Common myeloid progenitor, CD34-positive (primary cell): ENCODE results near the gene IFT88.

Experiments used
- CTCF ChIA-PET: fragments of 350-600 bp; sonication (Branson Sonifier 250); formaldehyde crosslinking; loops from one replicate; lab custom pipeline; 2021; ENCODE audit warnings: antibody characterized with exemption; lab: Charles Lee
- POLR2A ChIA-PET: fragments of 350-600 bp; sonication (Branson Sonifier 250); formaldehyde crosslinking; loops from one replicate; lab custom pipeline; 2021; ENCODE audit warnings: antibody characterized with exemption; lab: Charles Lee
- DNase-seq, 3 donors: peaks; one replicate each; pipeline versions ENCODE4 v3.0.0 to v3.0.0-alpha.2; 2013
- H3K27ac ChIP-seq, 2 experiments: 1 replicate in 1 of 2; 2 replicates in 1 of 2; pipeline ENCODE4 v1.7.0; 2013; ENCODE audit warnings: inconsistent platforms in 2 of 2, low read length in 2 of 2, mild to moderate bottlenecking in 2 of 2, low read depth in 1 of 2, moderate library complexity in 1 of 2; ENCODE audit not compliant: severe bottlenecking in 2 of 2, insufficient read depth in 1 of 2, poor library complexity in 1 of 2
- H3K27me3 ChIP-seq, 5 experiments: replicated peaks in 2 of 5; 1 replicate in 3 of 5; 2 replicates in 2 of 5; pipeline versions ENCODE4 v1.6.1 to v1.7.0; 2013; ENCODE audit warnings: low read length in 4 of 5, mild to moderate bottlenecking in 2 of 5, moderate library complexity in 2 of 5, inconsistent platforms in 1 of 5; ENCODE audit not compliant: insufficient read depth in 5 of 5, control insufficient read depth in 4 of 5
- H3K36me3 ChIP-seq, 4 experiments: 1 replicate in 2 of 4; 2 replicates in 2 of 4; pipeline versions ENCODE4 v1.6.1 to v1.7.0; 2013; ENCODE audit warnings: low read length in 3 of 4, control low read depth in 1 of 4, mild to moderate bottlenecking in 1 of 4; ENCODE audit not compliant: control insufficient read depth in 4 of 4, insufficient read depth in 4 of 4
- H3K4me1 ChIP-seq, 4 experiments: 1 replicate in 3 of 4; 2 replicates in 1 of 4; pipeline versions ENCODE4 v1.6.1 to v1.7.1; 2013; ENCODE audit warnings: low read length in 3 of 4, mild to moderate bottlenecking in 3 of 4, control low read depth in 1 of 4, inconsistent platforms in 1 of 4, moderate library complexity in 1 of 4; ENCODE audit not compliant: control insufficient read depth in 4 of 4, insufficient read depth in 4 of 4; ENCODE audit errors: control extremely low read depth in 1 of 4
- H3K4me3 ChIP-seq, 7 experiments: 1 replicate in 4 of 7; 2 replicates in 3 of 7; pipeline versions ENCODE4 v1.5.1 to v1.7.0; 2013; ENCODE audit warnings: mild to moderate bottlenecking in 7 of 7, low read length in 6 of 7, moderate library complexity in 6 of 7, inconsistent platforms in 2 of 7, low read depth in 2 of 7, control low read depth in 1 of 7; ENCODE audit not compliant: insufficient read depth in 4 of 7, control insufficient read depth in 1 of 7; ENCODE audit errors: extremely low read depth in 1 of 7
- H3K9me3 ChIP-seq, 5 experiments: 1 replicate in 4 of 5; 2 replicates in 1 of 5; pipeline versions ENCODE4 v1.6.1 to v1.7.1; 2013; ENCODE audit warnings: low read length in 4 of 5, mild to moderate bottlenecking in 2 of 5, inconsistent platforms in 1 of 5, low read depth in 1 of 5, moderate library complexity in 1 of 5; ENCODE audit not compliant: control insufficient read depth in 4 of 5, insufficient read depth in 2 of 5; ENCODE audit errors: control extremely low read depth in 1 of 5
- WGBS: methylation state at CpG from one replicate; pipeline ENCODE4 v1.1.5; 2013; ENCODE audit not compliant: insufficient coverage; 5-methylcytosine and 5-hydroxymethylcytosine counted together

IFT88 gene

GRCh38 chr13:20721058-20721453, 154.1 kb downstream of the IFT88 start:
- Histone ChIP-seq H3K36me3 (no peaks in the 10 kb centered on the region), H3K4me3 (peak overlapping the region in 3 of 7 experiments; percentile 72 to 79 (median 73)), H3K4me1 (peaks cover 0 to 13% (median 7%) of the 10 kb centered on the region in 4 experiments), H3K27ac (no peak overlapping the region), H3K27me3 (peaks cover 0 to 23% (median 7%) of the 10 kb centered on the region in 5 experiments), H3K9me3 (peaks cover 0 to 2% (median 0%) of the 10 kb centered on the region in 5 experiments)
- CTCF ChIA-PET, result interaction anchor here (3.5 kb wide), 1 partner anchor 10 kb away, joined by 24 read pairs; no protein-coding TSS in a partner anchor
- no peak for DNase-seq
- WGBS, result 94% methylated on average over 15 of the region's 16 CpGs
- POLR2A ChIA-PET, result no interaction called here

- CTCF ChIA-PET, result interaction anchor here (1.0 to 3.5 kb wide), 5 partner anchors 7 to 205 kb away, joined by 3 to 24 read pairs (median 3); no protein-coding TSS in a partner anchor
- peak; percentile 48 to 84 (median 75) for DNase-seq
- Histone ChIP-seq H3K4me1 (peaks cover 0 to 13% (median 7%) of the 10 kb centered on the region in 4 experiments), H3K9me3 (peaks cover 0 to 2% (median 0%) of the 10 kb centered on the region in 5 experiments), H3K36me3 (no peaks in the 10 kb centered on the region), H3K4me3 (peak overlapping the region; percentile 17 to 79 (median 55)), H3K27me3 (peaks cover 0 to 23% (median 7%) of the 10 kb centered on the region in 5 experiments), H3K27ac (no peak overlapping the region)
- WGBS, result 19% methylated on average over 65 of the region's 81 CpGs
- POLR2A ChIA-PET, result no interaction called here
Observed at GRCh38 chr13:20721454-20722357, 154.7 kb downstream of the IFT88 start.

GRCh38 chr13:20727856-20728255, 160.9 kb downstream of the IFT88 start:
- no peak overlapping the region for H3K27ac ChIP-seq
- 100% methylated on average over 2 of the region's 6 CpGs for WGBS
- DNase-seq, result no peak
- H3K9me3 ChIP-seq, result no peaks in the 10 kb centered on the region
- H3K36me3 ChIP-seq, result peaks cover 0 to 2% (median 0%) of the 10 kb centered on the region in 4 experiments
- H3K4me3 ChIP-seq, result no peak overlapping the region
- no peaks in the 10 kb centered on the region for H3K27me3 ChIP-seq
- peaks cover 0 to 6% (median 0%) of the 10 kb centered on the region in 4 experiments for H3K4me1 ChIP-seq
- ChIA-PET CTCF (interaction anchor here (1.1 kb wide), 1 partner anchor 19 kb away, joined by 4 read pairs; no protein-coding TSS in a partner anchor), POLR2A (no interaction called here)

- no peaks in the 10 kb centered on the region for H3K9me3 ChIP-seq
- CTCF ChIA-PET, result interaction anchor here (0.9 to 1.1 kb wide), 2 partner anchors 11 to 20 kb away, joined by 3 to 4 read pairs; no protein-coding TSS in a partner anchor
- POLR2A ChIA-PET, result no interaction called here
- peaks cover 0 to 2% (median 0%) of the 10 kb centered on the region in 4 experiments for H3K36me3 ChIP-seq
- no peaks in the 10 kb centered on the region for H3K27me3 ChIP-seq
- H3K4me3 ChIP-seq, result no peak overlapping the region
- H3K4me1 ChIP-seq, result peaks cover 0 to 6% (median 0%) of the 10 kb centered on the region in 4 experiments
- WGBS, result 61% methylated on average over 7 of the region's 14 CpGs
- no peak overlapping the region for H3K27ac ChIP-seq
- DNase-seq, result peak in 1 of 3 donors; percentile 17
Observed at GRCh38 chr13:20728579-20729311, 161.8 kb downstream of the IFT88 start.

GRCh38 chr13:20729633-20730585, 163.0 kb downstream of the IFT88 start:
- peaks cover 0 to 6% (median 0%) of the 10 kb centered on the region in 4 experiments for H3K4me1 ChIP-seq
- H3K9me3 ChIP-seq, result no peaks in the 10 kb centered on the region
- ChIA-PET POLR2A (no interaction called here), CTCF (interaction anchor here (0.9 to 1.6 kb wide), 2 partner anchors 12 kb away, joined by 3 read pairs; no protein-coding TSS in a partner anchor)
- no peak overlapping the region for H3K4me3 ChIP-seq
- H3K27me3 ChIP-seq, result no peaks in the 10 kb centered on the region
- peaks cover 0 to 2% (median under 1%) of the 10 kb centered on the region in 4 experiments for H3K36me3 ChIP-seq
- DNase-seq, result no peak
- 92% methylated on average over 30 of the region's 33 CpGs for WGBS
- no peak overlapping the region for H3K27ac ChIP-seq

- H3K4me1 ChIP-seq, result no peaks in the 10 kb centered on the region
- CTCF ChIA-PET, result no interaction called here
- no peak for DNase-seq
- no peaks in the 10 kb centered on the region for H3K27me3 ChIP-seq
- 94% methylated on average over 6 of the region's 6 CpGs for WGBS
- H3K4me3 ChIP-seq, result no peak overlapping the region
- POLR2A ChIA-PET, result no interaction called here
- no peak overlapping the region for H3K27ac ChIP-seq
- H3K36me3 ChIP-seq, result peaks cover 0 to 13% (median 0%) of the 10 kb centered on the region in 4 experiments
- peaks cover 0 to 4% (median 0%) of the 10 kb centered on the region in 5 experiments for H3K9me3 ChIP-seq
Observed at GRCh38 chr13:20738616-20739015, 171.7 kb downstream of the IFT88 start.
